ENCODE data around the gene MYO3B.

- TF ChIP-seq, protein P1, sequence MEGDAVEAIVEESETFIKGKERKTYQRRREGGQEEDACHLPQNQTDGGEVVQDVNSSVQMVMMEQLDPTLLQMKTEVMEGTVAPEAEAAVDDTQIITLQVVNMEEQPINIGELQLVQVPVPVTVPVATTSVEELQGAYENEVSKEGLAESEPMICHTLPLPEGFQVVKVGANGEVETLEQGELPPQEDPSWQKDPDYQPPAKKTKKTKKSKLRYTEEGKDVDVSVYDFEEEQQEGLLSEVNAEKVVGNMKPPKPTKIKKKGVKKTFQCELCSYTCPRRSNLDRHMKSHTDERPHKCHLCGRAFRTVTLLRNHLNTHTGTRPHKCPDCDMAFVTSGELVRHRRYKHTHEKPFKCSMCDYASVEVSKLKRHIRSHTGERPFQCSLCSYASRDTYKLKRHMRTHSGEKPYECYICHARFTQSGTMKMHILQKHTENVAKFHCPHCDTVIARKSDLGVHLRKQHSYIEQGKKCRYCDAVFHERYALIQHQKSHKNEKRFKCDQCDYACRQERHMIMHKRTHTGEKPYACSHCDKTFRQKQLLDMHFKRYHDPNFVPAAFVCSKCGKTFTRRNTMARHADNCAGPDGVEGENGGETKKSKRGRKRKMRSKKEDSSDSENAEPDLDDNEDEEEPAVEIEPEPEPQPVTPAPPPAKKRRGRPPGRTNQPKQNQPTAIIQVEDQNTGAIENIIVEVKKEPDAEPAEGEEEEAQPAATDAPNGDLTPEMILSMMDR (IDR thresholded peaks at IDR 0.05): no peak
- TF ChIP-seq POLR2A (IDR thresholded peaks at IDR 0.05): no peak
Measured at GRCh38 chr2:170411660-170412059, 233.7 kb downstream of the MYO3B start.

Data from body of pancreas (tissue), 4 donors.